GM10266 (cell line): ENCODE measurements around the gene CHRNE.
"Not testable (repeated sequence)": the region's sequence is repeated elsewhere in the genome, so short reads cannot be mapped to it uniquely, and the experiment has no call there.

Experiments used
- DNase-seq: peaks from one replicate; pipeline ENCODE4 v3.0.0; 2012; ENCODE audit errors: extremely low spot score
- CTCF ChIP-seq: IDR thresholded peaks from 2 replicates; pipeline ENCODE4 v1.5.1; 2012; ENCODE audit warnings: mild to moderate bottlenecking, low read depth; ENCODE audit not compliant: control insufficient read depth, insufficient read depth; ENCODE audit errors: missing control alignments

CHRNE gene

GRCh38 chr17:4879601-4880000, 23.3 kb downstream of the CHRNE start:
- DNase-seq, result no peak

GRCh38 chr17:4877089-4877488, 25.8 kb downstream of the CHRNE start:
- TF ChIP-seq CTCF, result no peak
- no peak for DNase-seq

More at GRCh38 chr17:4879601-4880000, 23.3 kb downstream of the CHRNE start:
- no peak for TF ChIP-seq CTCF

GRCh38 chr17:4872786-4873185, 30.1 kb downstream of the CHRNE start:
- no peak for TF ChIP-seq CTCF
- no peak for DNase-seq

- DNase-seq, result no peak
- TF ChIP-seq CTCF, result no peak
Observed at GRCh38 chr17:4870855-4871254, 32.0 kb downstream of the CHRNE start.

GRCh38 chr17:4869058-4869998, 33.6 kb downstream of the CHRNE start:
- not testable (repeated sequence) for DNase-seq

GRCh38 chr17:4867535-4867934, 35.4 kb downstream of the CHRNE start:
- not testable (repeated sequence) for DNase-seq

GRCh38 chr17:4863321-4863720, 39.6 kb downstream of the CHRNE start:
- DNase-seq, result no peak
- TF ChIP-seq CTCF, result no peak

- no peak for DNase-seq
- TF ChIP-seq CTCF, result no peak
Observed at GRCh38 chr17:4862720-4863119, 40.2 kb downstream of the CHRNE start.
